Neural progenitor cell (in vitro differentiated cells): Measurements from ENCODE around the gene PGM5. TPM values are rescaled to one million over a fixed set of nuclear protein-coding genes. Genes with fewer than 3 reads are reported as not detected.

Experiments
- DNase-seq: peaks from one replicate; pipeline ENCODE4 v3.0.0-alpha.2; 2016; ENCODE audit warnings: low spot score
- H2AFZ ChIP-seq: fragments of 200-600 bp; sonication (generic); replicated peaks from 2 replicates; pipeline ENCODE4 v1.6.1; 2016; ENCODE audit warnings: antibody characterized with exemption
- H3F3A ChIP-seq: fragments of 200-600 bp; sonication (generic); 2 replicates; pipeline ENCODE4 v1.6.1; 2016; ENCODE audit warnings: antibody characterized with exemption, low read depth
- H3K27ac ChIP-seq: fragments of 200-600 bp; sonication (generic); 2 replicates; pipeline ENCODE4 v1.5.1; 2016; ENCODE audit warnings: mild to moderate bottlenecking
- H3K27me3 ChIP-seq: fragments of 200-600 bp; sonication (generic); 2 replicates; pipeline ENCODE4 v1.6.1; 2016; ENCODE audit warnings: mild to moderate bottlenecking, moderate library complexity
- H3K36me3 ChIP-seq: fragments of 200-600 bp; sonication (generic); 2 replicates; pipeline ENCODE4 v1.5.1; 2016
- H3K4me1 ChIP-seq: fragments of 200-600 bp; sonication (generic); 2 replicates; pipeline ENCODE4 v1.6.1; 2016; ENCODE audit warnings: mixed run types
- H3K4me2 ChIP-seq: fragments of 200-600 bp; sonication (generic); 2 replicates; pipeline ENCODE4 v1.6.1; 2016
- H3K4me3 ChIP-seq: fragments of 200-600 bp; sonication (generic); 2 replicates; pipeline ENCODE4 v1.5.1; 2016
- H3K79me2 ChIP-seq: fragments of 200-600 bp; sonication (generic); 2 replicates; pipeline ENCODE4 v1.6.1; 2016; ENCODE audit warnings: low read depth
- H3K9ac ChIP-seq: fragments of 200-600 bp; sonication (generic); 2 replicates; pipeline ENCODE4 v1.6.1; 2016
- H3K9me3 ChIP-seq: fragments of 200-600 bp; sonication (generic); 2 replicates; pipeline ENCODE4 v1.5.1; 2016; ENCODE audit warnings: low read depth
- H4K20me1 ChIP-seq: fragments of 200-600 bp; sonication (generic); 2 replicates; pipeline ENCODE4 v1.6.1; 2016; ENCODE audit warnings: low read depth
- H3K27ac Mint-ChIP-seq: 3 replicates; pipeline ENCODE4 v1.8.0; 2021; ENCODE audit warnings: mixed read lengths
- H3K27me3 Mint-ChIP-seq: 2 replicates; pipeline ENCODE4 v1.8.0; 2022; ENCODE audit warnings: low read depth, mild to moderate bottlenecking, inconsistent platforms, moderate library complexity, mixed read lengths; ENCODE audit not compliant: insufficient read depth
- H3K36me3 Mint-ChIP-seq: 3 replicates; pipeline ENCODE4 v1.8.0; 2021; ENCODE audit warnings: mixed read lengths
- H3K4me1 Mint-ChIP-seq: 3 replicates; pipeline ENCODE4 v1.8.0; 2021; ENCODE audit warnings: mixed read lengths
- H3K4me3 Mint-ChIP-seq: 3 replicates; pipeline ENCODE4 v1.8.0; 2021; ENCODE audit warnings: mild to moderate bottlenecking, moderate library complexity, mixed read lengths
- H3K9me3 Mint-ChIP-seq: 3 replicates; pipeline ENCODE4 v1.8.0; 2020; ENCODE audit warnings: mixed read lengths
- CTCF ChIP-seq: fragments of 200-600 bp; sonication (generic); IDR thresholded peaks from 2 replicates; pipeline ENCODE4 v1.5.1; 2017; ENCODE audit warnings: antibody characterized with exemption, mild to moderate bottlenecking
- EZH2 ChIP-seq: fragments of 200-600 bp; sonication (generic); IDR thresholded peaks from 2 replicates; pipeline ENCODE4 v1.6.1; 2017; ENCODE audit warnings: antibody characterized with exemption, mild to moderate bottlenecking, moderate library complexity
- EZH2phosphoT487 ChIP-seq: fragments of 200-600 bp; sonication (generic); IDR thresholded peaks from 2 replicates; pipeline ENCODE4 v1.6.1; 2017; ENCODE audit warnings: antibody characterized with exemption
- total RNA-seq: library from RNA; depleted of rRNA; stranded (reverse); fragments of >200 nt; gene quantifications from 2 replicates; pipeline ENCODE4 v1.2.3, GENCODE V29; 2015; ENCODE audit warnings: low replicate concordance

PGM5 gene
- total RNA-seq, 1 donor from 2014 or later: 2.0 TPM

- Mint-ChIP-seq H3K27me3 (peaks cover 4% of the 10 kb centered on the region), H3K27ac (no peak overlapping the region), H3K4me1 (peaks cover 14% of the 10 kb centered on the region), H3K4me3 (no peak overlapping the region), H3K36me3 (no peaks in the 10 kb centered on the region), H3K9me3 (no peaks in the 10 kb centered on the region)
- H3K9ac ChIP-seq: no peak overlapping the region
- no peaks in the 10 kb centered on the region for H3F3A ChIP-seq
- no peak for TF ChIP-seq EZH2
- no peak for TF ChIP-seq EZH2phosphoT487
- TF ChIP-seq CTCF: no peak
- no peak overlapping the region for H2AFZ ChIP-seq
- H3K36me3 ChIP-seq: no peaks in the 10 kb centered on the region
- no peaks in the 10 kb centered on the region for H3K79me2 ChIP-seq
- H3K4me3 ChIP-seq: no peak overlapping the region
- no peaks in the 10 kb centered on the region for H3K9me3 ChIP-seq
- peaks cover 100% of the 10 kb centered on the region for H3K27me3 ChIP-seq
- DNase-seq: no peak
- H3K4me2 ChIP-seq: no peak overlapping the region
- no peak overlapping the region for H3K27ac ChIP-seq
- H4K20me1 ChIP-seq: no peaks in the 10 kb centered on the region
- peaks cover 14% of the 10 kb centered on the region for H3K4me1 ChIP-seq
Observed at GRCh38 chr9:68502279-68502678, 145.9 kb downstream of the PGM5 start.

GRCh38 chr9:68505681-68506409, 149.4 kb downstream of the PGM5 start:
- no peak for TF ChIP-seq EZH2
- TF ChIP-seq CTCF: no peak
- TF ChIP-seq EZH2phosphoT487: no peak
- Histone ChIP-seq H2AFZ (no peak overlapping the region), H3K4me3 (no peak overlapping the region), H3K27ac (no peak overlapping the region), H3K4me2 (no peak overlapping the region), H3K4me1 (peaks cover 29% of the 10 kb centered on the region), H3K9ac (no peak overlapping the region), H3K9me3 (no peaks in the 10 kb centered on the region), H4K20me1 (no peaks in the 10 kb centered on the region), H3F3A (peaks cover 13% of the 10 kb centered on the region), H3K27me3 (peaks cover 94% of the 10 kb centered on the region), H3K79me2 (no peaks in the 10 kb centered on the region), H3K36me3 (no peaks in the 10 kb centered on the region)
- no peak overlapping the region for H3K27ac Mint-ChIP-seq
- DNase-seq: no peak
- H3K4me1 Mint-ChIP-seq: peaks cover 26% of the 10 kb centered on the region
- H3K27me3 Mint-ChIP-seq: peaks cover 2% of the 10 kb centered on the region
- peaks cover 3% of the 10 kb centered on the region for H3K36me3 Mint-ChIP-seq
- no peaks in the 10 kb centered on the region for H3K9me3 Mint-ChIP-seq
- H3K4me3 Mint-ChIP-seq: no peak overlapping the region

GRCh38 chr9:68506551-68506950, 150.1 kb downstream of the PGM5 start:
- peaks cover 19% of the 10 kb centered on the region for H3K4me1 Mint-ChIP-seq
- H3K4me3 ChIP-seq: no peak overlapping the region
- H3K27me3 ChIP-seq: peaks cover 94% of the 10 kb centered on the region
- H3F3A ChIP-seq: peaks cover 13% of the 10 kb centered on the region
- H3K4me1 ChIP-seq: peaks cover 24% of the 10 kb centered on the region
- no peak overlapping the region for H2AFZ ChIP-seq
- H3K27ac Mint-ChIP-seq: no peak overlapping the region
- H3K9me3 ChIP-seq: no peaks in the 10 kb centered on the region
- TF ChIP-seq CTCF (no peak), EZH2phosphoT487 (no peak), EZH2 (no peak)
- H3K9me3 Mint-ChIP-seq: no peaks in the 10 kb centered on the region
- no peak overlapping the region for H3K9ac ChIP-seq
- no peaks in the 10 kb centered on the region for H3K79me2 ChIP-seq
- H3K36me3 ChIP-seq: no peaks in the 10 kb centered on the region
- peaks cover 3% of the 10 kb centered on the region for H3K36me3 Mint-ChIP-seq
- peaks cover 2% of the 10 kb centered on the region for H3K27me3 Mint-ChIP-seq
- no peaks in the 10 kb centered on the region for H4K20me1 ChIP-seq
- no peak overlapping the region for H3K4me2 ChIP-seq
- no peak overlapping the region for H3K4me3 Mint-ChIP-seq
- H3K27ac ChIP-seq: no peak overlapping the region
- DNase-seq: no peak
